H9 (cell line): Measurements from ENCODE around the gene EBF4. TPM values are rescaled to one million over a fixed set of nuclear protein-coding genes. Genes with fewer than 3 reads are reported as not detected.
A peak's percentile ranks its signal among the peaks of the same experiment; 100 is the strongest.

Experiments
- DNase-seq: peaks from one replicate; pipeline ENCODE4 v3.0.0-alpha.2; 2017
- H2AFZ ChIP-seq: one replicate; pipeline ENCODE4 v1.6.1; 2013; ENCODE audit warnings: mild to moderate bottlenecking, low read length, control low read depth, moderate library complexity
- H2AK5ac ChIP-seq: 2 replicates; pipeline ENCODE4 v1.6.1; 2013; ENCODE audit warnings: low read length, control low read depth, mixed read lengths; ENCODE audit not compliant: insufficient read length
- H2BK120ac ChIP-seq: one replicate; pipeline ENCODE4 v1.6.1; 2013; ENCODE audit warnings: low read depth, mild to moderate bottlenecking, low read length, control low read depth, inconsistent platforms; ENCODE audit not compliant: poor library complexity, severe bottlenecking
- H2BK12ac ChIP-seq: 2 replicates; pipeline ENCODE4 v1.6.1; 2013; ENCODE audit warnings: low read length, control low read depth, mixed read lengths, low read depth; ENCODE audit not compliant: insufficient read length
- H2BK15ac ChIP-seq: 2 replicates; pipeline ENCODE4 v1.6.1; 2013; ENCODE audit warnings: low read depth, low read length, control low read depth
- H2BK20ac ChIP-seq: one replicate; pipeline ENCODE4 v1.6.1; 2013; ENCODE audit warnings: low read depth, mild to moderate bottlenecking, low read length, control low read depth, inconsistent platforms; ENCODE audit not compliant: poor library complexity, severe bottlenecking
- H2BK5ac ChIP-seq: 2 replicates; pipeline ENCODE4 v1.6.1; 2013; ENCODE audit warnings: low read length, control low read depth, mixed read lengths; ENCODE audit not compliant: insufficient read length
- H3K14ac ChIP-seq: 2 replicates; pipeline ENCODE4 v1.6.1; 2013; ENCODE audit warnings: low read length, control low read depth; ENCODE audit not compliant: insufficient read depth
- H3K18ac ChIP-seq: 2 replicates; pipeline ENCODE4 v1.6.1; 2013; ENCODE audit warnings: low read depth, mild to moderate bottlenecking, mixed read lengths, low read length, control low read depth; ENCODE audit not compliant: insufficient read length
- H3K23ac ChIP-seq: 2 replicates; pipeline ENCODE4 v1.6.1; 2013; ENCODE audit warnings: low read length, control low read depth, mixed read lengths, low read depth; ENCODE audit not compliant: insufficient read length
- H3K23me2 ChIP-seq: 2 replicates; pipeline ENCODE4 v1.6.1; 2013; ENCODE audit warnings: low read depth, mild to moderate bottlenecking, mixed read lengths, low read length, control low read depth; ENCODE audit not compliant: insufficient read length, poor library complexity, severe bottlenecking
- H3K27ac ChIP-seq: 2 replicates; pipeline ENCODE4 v1.5.1; 2013; ENCODE audit warnings: low read length, control low read depth, mixed read lengths, low read depth; ENCODE audit not compliant: insufficient read length
- H3K27me3 ChIP-seq: 2 replicates; pipeline ENCODE4 v1.6.1; 2013; ENCODE audit warnings: low read length, control low read depth, inconsistent platforms; ENCODE audit not compliant: insufficient read depth
- H3K4ac ChIP-seq: 2 replicates; pipeline ENCODE4 v1.6.1; 2013; ENCODE audit warnings: low read depth, mild to moderate bottlenecking, control low read depth, inconsistent platforms, low read length, moderate library complexity
- H3K4me1 ChIP-seq: 2 replicates; pipeline ENCODE4 v1.6.1; 2013; ENCODE audit warnings: low read length, control low read depth, inconsistent platforms; ENCODE audit not compliant: insufficient read depth
- H3K4me2 ChIP-seq: 2 replicates; pipeline ENCODE4 v1.6.1; 2013; ENCODE audit warnings: low read length, control low read depth, mixed read lengths; ENCODE audit not compliant: insufficient read length, insufficient read depth
- H3K56ac ChIP-seq: 2 replicates; pipeline ENCODE4 v1.6.1; 2013; ENCODE audit warnings: low read depth, mild to moderate bottlenecking, mixed read lengths, low read length, control low read depth; ENCODE audit not compliant: insufficient read length
- H3K79me1 ChIP-seq: 2 replicates; pipeline ENCODE4 v1.6.1; 2013; ENCODE audit warnings: low read depth, mild to moderate bottlenecking, moderate library complexity, low read length, control low read depth, inconsistent platforms; ENCODE audit not compliant: insufficient read depth, poor library complexity, severe bottlenecking
- H3K79me2 ChIP-seq: 2 replicates; pipeline ENCODE4 v1.6.1; 2013; ENCODE audit warnings: low read length, control low read depth, inconsistent platforms; ENCODE audit not compliant: insufficient read depth
- H3K9ac ChIP-seq: 2 replicates; pipeline ENCODE4 v1.6.1; 2013; ENCODE audit warnings: low read length, control low read depth, mixed read lengths; ENCODE audit not compliant: insufficient read length; ENCODE audit errors: extremely low read depth
- H3K9me3 ChIP-seq: one replicate; pipeline ENCODE4 v1.6.1; 2013; ENCODE audit warnings: low read depth, low read length, inconsistent platforms; ENCODE audit not compliant: control insufficient read depth
- H3T11ph ChIP-seq: one replicate; pipeline ENCODE4 v1.6.1; 2013; ENCODE audit warnings: mild to moderate bottlenecking, low read length, control low read depth, inconsistent platforms
- H4K20me1 ChIP-seq: one replicate; pipeline ENCODE4 v1.6.1; 2013; ENCODE audit not compliant: control insufficient read depth, insufficient read length, insufficient read depth
- H4K5ac ChIP-seq: 2 replicates; pipeline ENCODE4 v1.6.1; 2013; ENCODE audit warnings: low read depth, mild to moderate bottlenecking, mixed read lengths, low read length, control low read depth; ENCODE audit not compliant: insufficient read length
- H4K8ac ChIP-seq: replicated peaks from 2 replicates; pipeline ENCODE4 v1.6.1; 2013; ENCODE audit warnings: low read length, control low read depth, mixed read lengths, low read depth; ENCODE audit not compliant: insufficient read length
- H4K91ac ChIP-seq: 2 replicates; pipeline ENCODE4 v1.6.1; 2013; ENCODE audit warnings: low read depth, mild to moderate bottlenecking, moderate library complexity, mixed read lengths, low read length, control low read depth; ENCODE audit not compliant: insufficient read length
- H3K27ac Mint-ChIP-seq, 3 experiments: 2 replicates in 2 of 3; 3 replicates in 1 of 3; pipeline ENCODE4 v1.8.0; 2020 to 2021; ENCODE audit warnings: mixed read lengths in 3 of 3, mild to moderate bottlenecking in 1 of 3, moderate library complexity in 1 of 3
- H3K27me3 Mint-ChIP-seq: 2 replicates; pipeline ENCODE4 v1.8.0; 2021; ENCODE audit warnings: low read depth, mild to moderate bottlenecking, moderate library complexity, mixed read lengths
- H3K36me3 Mint-ChIP-seq, 3 experiments: 2 replicates in 2 of 3; 3 replicates in 1 of 3; pipeline ENCODE4 v1.8.0; 2020 to 2021; ENCODE audit warnings: low read depth in 3 of 3, mixed read lengths in 3 of 3; ENCODE audit not compliant: insufficient read depth in 1 of 3
- H3K4me1 Mint-ChIP-seq, 2 experiments: 2 replicates each; pipeline ENCODE4 v1.8.0; 2020; ENCODE audit warnings: mixed read lengths in 2 of 2
- H3K4me3 Mint-ChIP-seq, 2 experiments: 2 replicates in 1 of 2; 3 replicates in 1 of 2; pipeline ENCODE4 v1.8.0; 2020 to 2021; ENCODE audit warnings: mild to moderate bottlenecking in 2 of 2, mixed read lengths in 2 of 2, moderate library complexity in 1 of 2
- H3K9me3 Mint-ChIP-seq, 2 experiments: 2 replicates in 1 of 2; 3 replicates in 1 of 2; pipeline ENCODE4 v1.8.0; 2020; ENCODE audit warnings: mild to moderate bottlenecking in 2 of 2, mixed read lengths in 2 of 2, moderate library complexity in 1 of 2
- CTCF ChIP-seq: fragments of 200-600 bp; sonication (generic); conservative IDR thresholded peaks from 3 replicates; pipeline ENCODE4 v1.8.0; 2021; ENCODE audit warnings: antibody characterized with exemption, mild to moderate bottlenecking
- WGBS: extraction: QIAGEN DNeasy Blood & Tissue Kit; methylation state at CpG from one replicate; pipeline ENCODE4 v1.1.7; 2013; ENCODE audit warnings: missing lambda C conversion rate, low lambda C conversion rate, mixed read lengths; ENCODE audit not compliant: insufficient read length; ENCODE audit errors: extremely low coverage; 5-methylcytosine and 5-hydroxymethylcytosine counted together
- total RNA-seq: library from RNA; stranded (reverse); gene quantifications from 2 replicates; pipeline ENCODE4 v1.2.1, GENCODE V29; 2021

The EBF4 gene
- total RNA-seq, 1 experiment from 2014 or later: 3.9 TPM

GRCh38 chr20:2708073-2708415 lies 15.5 kb downstream of the EBF4 start:
- Histone ChIP-seq H3K4me1 (peaks cover 8% of the 10 kb centered on the region), H3K9ac (no peak overlapping the region), H2BK15ac (no peak overlapping the region), H3K4ac (no peak overlapping the region), H4K91ac (no peak overlapping the region), H3K27me3 (peaks cover 3% of the 10 kb centered on the region; the same call in 1 of the 2 replicates), H2BK120ac (no peak overlapping the region), H3K23ac (no peak overlapping the region), H2BK20ac (no peak overlapping the region), H4K8ac (no peak overlapping the region), H2BK12ac (no peak overlapping the region), H3K18ac (no peak overlapping the region), H2AK5ac (no peak overlapping the region), H3T11ph (no peak overlapping the region), H4K20me1 (no peaks in the 10 kb centered on the region), H3K23me2 (no peaks in the 10 kb centered on the region), H3K27ac (no peak overlapping the region), H4K5ac (no peak overlapping the region), H2AFZ (no peak overlapping the region), H3K56ac (no peak overlapping the region), H3K79me1 (no peaks in the 10 kb centered on the region), H2BK5ac (no peak overlapping the region), H3K4me2 (no peak overlapping the region), H3K14ac (no peak overlapping the region; the same call in 1 of the 2 replicates), H3K79me2 (no peaks in the 10 kb centered on the region), H3K9me3 (no peaks in the 10 kb centered on the region)
- Mint-ChIP-seq H3K36me3 (no peaks in the 10 kb centered on the region), H3K4me1 (peaks cover 37 to 38% of the 10 kb centered on the region in 2 experiments), H3K27me3 (peaks cover 54% of the 10 kb centered on the region), H3K4me3 (no peak overlapping the region), H3K9me3 (no peaks in the 10 kb centered on the region), H3K27ac (no peak overlapping the region)
- DNase-seq: peak; percentile 27
- TF ChIP-seq CTCF: no peak
- WGBS: no CpG with 5 or more reads among the region's 5 CpGs
